Activated B cell treated with CpG ODN at 0.5 μM for 24 hours (primary cell): ENCODE results near the gene LCN2. TPM values are rescaled to one million over a fixed set of nuclear protein-coding genes. Genes with fewer than 3 reads are reported as not detected.

Experiments used
- ATAC-seq: fragments of 200-7000 bp; cut with Tn5 transposase; one replicate; pipeline ENCODE4 v1.10.0; 2021; ENCODE audit warnings: low read depth, mild to moderate bottlenecking, moderate library complexity
- CTCF ChIA-PET: fragments of 350-600 bp; sonication (Branson Sonifier 250); formaldehyde crosslinking; loops from one replicate; lab custom pipeline; 2021; ENCODE audit warnings: antibody characterized with exemption; lab: Charles Lee
- POLR2A ChIA-PET: fragments of 350-600 bp; sonication (Branson Sonifier 250); formaldehyde crosslinking; loops from one replicate; lab custom pipeline; 2021; ENCODE audit warnings: antibody characterized with exemption; lab: Charles Lee
- DNase-seq: peaks from one replicate; pipeline ENCODE4 v3.0.0; 2022
- H3K27ac Mint-ChIP-seq: one replicate; pipeline ENCODE4 v1.8.0; 2020; ENCODE audit warnings: mixed read lengths
- H3K27me3 Mint-ChIP-seq: one replicate; pipeline ENCODE4 v1.8.0; 2021; ENCODE audit warnings: mixed read lengths
- H3K36me3 Mint-ChIP-seq: one replicate; pipeline ENCODE4 v1.8.0; 2021; ENCODE audit warnings: low read depth, mixed read lengths
- H3K4me1 Mint-ChIP-seq: one replicate; pipeline ENCODE4 v1.8.0; 2021; ENCODE audit warnings: mixed read lengths
- H3K4me3 Mint-ChIP-seq: one replicate; pipeline ENCODE4 v1.8.0; 2020; ENCODE audit warnings: mild to moderate bottlenecking, mixed read lengths
- H3K9me3 Mint-ChIP-seq: one replicate; pipeline ENCODE4 v1.8.0; 2020; ENCODE audit warnings: mixed read lengths
- CTCF ChIP-seq: fragments of 200-600 bp; IDR thresholded peaks from one replicate; pipeline ENCODE4 v1.8.0; 2022; ENCODE audit warnings: antibody characterized with exemption, mild to moderate bottlenecking
- intact Hi-C: fragments of 100-400 bp; cut with micrococcal nuclease; formaldehyde crosslinking; loops from one replicate; pipeline ENCODE4 v1.15.1; 2024
- total RNA-seq: library from RNA; stranded (reverse); gene quantifications from 2 replicates; pipeline ENCODE4 v1.2.3, GENCODE V29; 2022

Gene LCN2
- total RNA-seq, 1 donor from 2014 or later: not detected

GRCh38 chr9:128118971-128119665, 30.1 kb upstream of the LCN2 start:
- H3K36me3 Mint-ChIP-seq: peaks cover 37% of the 10 kb centered on the region
- intact Hi-C loops: loop anchor here (5.0 kb wide), 1 partner anchor 137 kb away; the partner anchor contains the start of gene EEIG1
- H3K9me3 Mint-ChIP-seq: no peaks in the 10 kb centered on the region
- peaks cover 38% of the 10 kb centered on the region for H3K4me1 Mint-ChIP-seq
- no peak for DNase-seq
- ATAC-seq: no peak
- TF ChIP-seq CTCF: no peak
- no peaks in the 10 kb centered on the region for H3K27me3 Mint-ChIP-seq
- CTCF ChIA-PET: interaction anchor here (0.9 kb wide), 1 partner anchor 67 kb away, joined by 5 read pairs; no protein-coding TSS in a partner anchor
- POLR2A ChIA-PET: interaction anchor here (0.7 kb wide), 1 partner anchor 114 kb away, joined by 3 read pairs; no protein-coding TSS in a partner anchor
- no peak overlapping the region for H3K27ac Mint-ChIP-seq
- no peak overlapping the region for H3K4me3 Mint-ChIP-seq

DNA sequence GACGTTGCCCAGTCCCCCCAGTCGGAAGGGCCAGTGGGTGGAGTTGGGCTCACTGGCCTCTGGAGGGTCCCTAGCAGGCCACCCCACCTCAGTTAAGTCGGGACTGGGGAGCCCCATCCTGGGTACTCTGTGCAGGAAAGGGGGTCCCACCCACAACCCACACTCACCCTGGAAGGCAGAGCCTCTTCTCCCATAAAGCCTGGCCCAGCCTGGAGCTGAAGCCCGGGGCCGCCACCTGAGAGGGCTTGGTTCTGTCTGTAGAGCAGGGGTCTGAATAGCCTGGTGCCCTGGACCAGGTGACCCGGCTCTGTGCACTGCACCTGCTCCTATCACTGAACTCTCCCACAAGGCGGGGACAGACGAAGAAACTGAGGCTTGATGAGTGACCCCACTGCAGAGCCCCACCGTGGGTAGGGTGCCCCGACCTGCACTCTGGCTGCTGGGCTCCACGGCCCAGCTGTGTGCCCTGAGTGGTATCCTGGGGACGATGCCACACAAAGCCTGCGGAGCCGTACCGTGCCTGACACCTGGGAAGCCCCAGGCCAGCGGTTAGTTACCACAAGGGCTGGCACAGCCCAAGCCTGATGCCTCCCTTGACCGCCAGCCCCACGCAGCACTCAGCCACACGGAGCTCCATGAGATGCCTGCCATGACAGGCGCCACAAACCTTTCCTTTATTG, 29.1 kb upstream of the LCN2 start:
- ChIA-PET POLR2A (interaction anchor here (0.5 to 0.7 kb wide), 3 partner anchors 10 to 113 kb away, joined by 3 read pairs; no protein-coding TSS in a partner anchor), CTCF (interaction anchor here (0.9 kb wide), 1 partner anchor 68 kb away, joined by 5 read pairs; no protein-coding TSS in a partner anchor)
- Mint-ChIP-seq H3K4me1 (peaks cover 32% of the 10 kb centered on the region), H3K27ac (no peak overlapping the region), H3K27me3 (no peaks in the 10 kb centered on the region), H3K4me3 (no peak overlapping the region), H3K36me3 (peaks cover 42% of the 10 kb centered on the region), H3K9me3 (no peaks in the 10 kb centered on the region)
- TF ChIP-seq CTCF: no peak
- no peak for DNase-seq
- intact Hi-C loops: loop anchor here (10.0 kb wide), 1 partner anchor 895 kb away; no protein-coding TSS in a partner anchor
- ATAC-seq: no peak

GRCh38 chr9:128120741-128121465, 28.4 kb upstream of the LCN2 start:
- Mint-ChIP-seq H3K27me3 (no peaks in the 10 kb centered on the region), H3K27ac (no peak overlapping the region), H3K4me3 (no peak overlapping the region), H3K36me3 (peaks cover 42% of the 10 kb centered on the region), H3K9me3 (no peaks in the 10 kb centered on the region), H3K4me1 (peaks cover 32% of the 10 kb centered on the region)
- ATAC-seq (no peak), DNase-seq (no peak)
- POLR2A ChIA-PET: interaction anchor here (0.5 kb wide), 1 partner anchor 11 kb away, joined by 3 read pairs; no protein-coding TSS in a partner anchor
- intact Hi-C loops: loop anchor here (10.0 kb wide), 1 partner anchor 896 kb away; no protein-coding TSS in a partner anchor
- no peak for TF ChIP-seq CTCF
- CTCF ChIA-PET: no interaction called here

DNA sequence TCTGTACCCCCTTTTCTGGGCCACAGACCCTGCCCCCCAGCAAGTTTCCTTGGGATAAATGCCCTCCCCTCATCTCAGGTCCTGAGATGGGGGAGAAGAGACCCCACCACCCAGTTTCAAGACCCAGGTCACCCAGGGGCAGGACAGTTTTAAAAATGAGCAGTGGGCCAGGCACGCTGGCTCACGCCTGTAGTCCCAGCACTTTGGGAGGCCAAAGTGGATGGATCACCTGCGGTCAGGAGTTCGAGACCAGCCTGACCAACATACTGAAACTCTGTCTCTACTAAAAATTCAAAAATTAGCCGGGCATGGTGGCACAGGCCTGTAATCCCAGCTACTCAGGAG, 27.8 kb upstream of the LCN2 start:
- Mint-ChIP-seq H3K4me3 (no peak overlapping the region), H3K36me3 (peaks cover 42% of the 10 kb centered on the region), H3K27ac (no peak overlapping the region), H3K9me3 (no peaks in the 10 kb centered on the region), H3K27me3 (no peaks in the 10 kb centered on the region), H3K4me1 (peaks cover 32% of the 10 kb centered on the region)
- intact Hi-C loops: loop anchor here (10.0 kb wide), 1 partner anchor 897 kb away; no protein-coding TSS in a partner anchor
- ChIA-PET POLR2A (no interaction called here), CTCF (no interaction called here)
- TF ChIP-seq CTCF: no peak
- ATAC-seq: no peak
- DNase-seq: no peak
